Activated CD8-positive, alpha-beta memory T cell treated with anti-CD3 and anti-CD28 coated beads, Interleukin-2, amount 10 ng/mL, durations not matched to agents 7 days and 5 days (primary cell): ENCODE results near the gene C1QTNF12. TPM values are rescaled to one million over a fixed set of nuclear protein-coding genes. Genes with fewer than 3 reads are reported as not detected.
A peak's percentile ranks its signal among the peaks of the same experiment; 100 is the strongest.
"Not testable (repeated sequence)": the region's sequence is repeated elsewhere in the genome, so short reads cannot be mapped to it uniquely, and the experiment has no call there.

Source experiments
- ATAC-seq: fragments of 150-1000 bp; cut with Tn5 transposase; one replicate; pipeline ENCODE4 v1.10.0; 2021; ENCODE audit warnings: moderate library complexity
- CTCF ChIA-PET: fragments of 350-600 bp; sonication (Branson Sonifier 250); formaldehyde crosslinking; loops from one replicate; lab custom pipeline; 2021; ENCODE audit warnings: antibody characterized with exemption; lab: Charles Lee
- DNase-seq: peaks from one replicate; pipeline ENCODE4 v3.0.0-alpha.2; 2020
- H3K27ac Mint-ChIP-seq: one replicate; pipeline ENCODE4 v1.8.0; 2021; ENCODE audit warnings: mild to moderate bottlenecking, mixed read lengths
- H3K27me3 Mint-ChIP-seq: one replicate; pipeline ENCODE4 v1.8.0; 2021; ENCODE audit warnings: mixed read lengths
- H3K36me3 Mint-ChIP-seq: one replicate; pipeline ENCODE4 v1.8.0; 2021; ENCODE audit warnings: mild to moderate bottlenecking, mixed read lengths
- H3K4me1 Mint-ChIP-seq: one replicate; pipeline ENCODE4 v1.8.0; 2021; ENCODE audit warnings: mixed read lengths
- H3K4me3 Mint-ChIP-seq: one replicate; pipeline ENCODE4 v1.8.0; 2021; ENCODE audit warnings: mild to moderate bottlenecking, moderate library complexity, mixed read lengths
- H3K9me3 Mint-ChIP-seq: one replicate; pipeline ENCODE4 v1.8.0; 2022; ENCODE audit warnings: low read depth, mixed read lengths
- total RNA-seq, 2 experiments: library from RNA; stranded (reverse); gene quantifications; one replicate each; pipeline ENCODE4 v1.2.3, GENCODE V29; 2021

The C1QTNF12 gene
- total RNA-seq, 2 experiments from 2014 or later, result 2.0 to 2.6 TPM

GRCh38 chr1:1260843-1261560, 14.5 kb upstream of the C1QTNF12 start:
- Mint-ChIP-seq H3K27me3 (no peaks in the 10 kb centered on the region), H3K27ac (no peak overlapping the region), H3K4me1 (peaks cover 8% of the 10 kb centered on the region), H3K36me3 (peaks cover 39% of the 10 kb centered on the region), H3K4me3 (no peak overlapping the region), H3K9me3 (no peaks in the 10 kb centered on the region)
- CTCF ChIA-PET, result interaction anchor here (0.8 to 1.7 kb wide), 2 partner anchors 9 to 139 kb away, joined by 3 to 9 read pairs; no protein-coding TSS in a partner anchor
- ATAC-seq (no peak), DNase-seq (no peak)

DNA sequence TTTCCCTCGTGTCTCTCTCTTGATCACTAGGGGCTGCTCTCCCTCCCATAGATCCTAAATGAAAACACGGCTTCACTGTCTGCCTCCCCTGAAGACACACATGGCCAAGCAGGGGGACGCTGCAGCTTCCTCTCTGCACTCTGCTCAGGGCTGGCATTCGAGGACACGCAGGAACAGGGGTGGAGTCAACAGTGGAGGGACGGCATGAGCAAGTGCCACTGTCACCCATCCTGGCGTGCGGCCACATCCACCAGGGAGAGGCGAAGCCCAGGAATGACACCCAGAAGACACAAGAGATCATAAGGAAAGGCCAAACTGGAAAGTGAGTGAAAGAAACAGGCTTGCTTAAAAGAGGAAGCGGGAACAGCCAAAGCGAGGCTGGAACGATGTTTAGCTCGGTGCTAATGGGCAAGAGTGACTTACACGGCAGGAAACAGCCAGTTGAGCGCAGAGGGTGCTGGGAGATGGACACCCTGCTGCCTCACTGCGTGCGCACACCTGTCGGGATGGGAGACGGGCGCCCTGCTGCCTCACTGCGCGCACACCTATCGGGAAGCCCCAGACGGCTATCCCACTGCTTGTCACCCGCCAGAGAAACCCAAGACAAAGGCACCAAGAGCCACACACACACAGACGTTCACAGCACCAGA, 13.6 kb upstream of the C1QTNF12 start:
- Mint-ChIP-seq H3K27me3 (no peaks in the 10 kb centered on the region), H3K36me3 (peaks cover 38% of the 10 kb centered on the region), H3K4me3 (no peak overlapping the region), H3K4me1 (peaks cover 10% of the 10 kb centered on the region), H3K9me3 (no peaks in the 10 kb centered on the region), H3K27ac (no peak overlapping the region)
- CTCF ChIA-PET, result interaction anchor here (0.7 to 1.7 kb wide), 2 partner anchors 9 to 138 kb away, joined by 3 to 9 read pairs; no protein-coding TSS in a partner anchor
- DNase-seq (no peak), ATAC-seq (no peak)

DNA sequence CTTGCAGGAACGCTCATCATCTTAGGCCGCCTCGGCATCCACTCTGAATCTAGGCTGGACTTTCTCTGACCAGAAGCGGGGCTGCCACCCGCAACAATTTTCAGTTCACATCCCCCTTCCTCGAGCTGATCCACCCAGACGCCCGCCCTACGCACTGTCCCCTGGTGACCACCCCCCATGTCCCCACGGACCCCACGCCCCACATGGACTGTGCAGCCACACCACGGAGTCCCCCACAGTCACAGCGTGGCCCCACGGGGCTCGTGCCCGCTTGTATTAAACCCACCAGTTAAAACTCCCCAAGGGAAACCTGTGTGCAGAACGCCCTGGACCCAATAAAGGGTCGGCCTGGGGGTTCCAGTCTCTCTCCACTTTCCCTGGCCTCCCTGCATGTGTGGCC, 13.0 kb upstream of the C1QTNF12 start:
- DNase-seq, result no peak

DNA sequence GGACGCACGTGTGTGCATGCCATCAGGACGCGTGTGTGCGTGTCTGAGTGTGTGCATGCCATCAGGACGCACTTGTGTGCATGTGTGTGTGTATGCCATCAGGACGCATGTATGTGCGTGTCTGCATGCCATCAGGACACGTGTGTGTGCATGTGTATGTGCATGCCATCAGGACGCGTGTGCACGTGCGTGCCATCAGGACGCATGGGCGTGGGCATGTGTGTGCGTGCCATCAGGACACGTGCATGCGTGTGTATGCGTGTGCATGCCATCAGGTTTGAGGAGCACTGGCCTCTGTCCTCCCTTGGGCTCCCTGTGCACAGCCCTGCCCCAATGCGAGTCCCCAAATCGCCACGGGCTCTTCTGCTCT, 12.6 kb upstream of the C1QTNF12 start:
- DNase-seq (no peak), ATAC-seq (no peak)
- peaks cover 10% of the 10 kb centered on the region for H3K4me1 Mint-ChIP-seq
- H3K9me3 Mint-ChIP-seq, result no peaks in the 10 kb centered on the region
- H3K27ac Mint-ChIP-seq, result no peak overlapping the region
- H3K36me3 Mint-ChIP-seq, result peaks cover 37% of the 10 kb centered on the region
- CTCF ChIA-PET, result no interaction called here
- no peaks in the 10 kb centered on the region for H3K27me3 Mint-ChIP-seq
- H3K4me3 Mint-ChIP-seq, result no peak overlapping the region

More for the DNA sequence above, 13.0 kb upstream of the C1QTNF12 start:
- ATAC-seq, result no peak
- Mint-ChIP-seq H3K27ac (no peak overlapping the region), H3K4me3 (no peak overlapping the region), H3K36me3 (peaks cover 37% of the 10 kb centered on the region), H3K4me1 (peaks cover 10% of the 10 kb centered on the region), H3K27me3 (no peaks in the 10 kb centered on the region), H3K9me3 (no peaks in the 10 kb centered on the region)
- CTCF ChIA-PET, result interaction anchor here (0.7 kb wide), 1 partner anchor 9 kb away, joined by 3 read pairs; no protein-coding TSS in a partner anchor

- peaks cover 32% of the 10 kb centered on the region for H3K36me3 Mint-ChIP-seq
- no peak overlapping the region for H3K27ac Mint-ChIP-seq
- H3K27me3 Mint-ChIP-seq, result no peaks in the 10 kb centered on the region
- H3K4me3 Mint-ChIP-seq, result no peak overlapping the region
- ATAC-seq, result no peak
- CTCF ChIA-PET, result interaction anchor here (0.7 kb wide), 2 partner anchors 48 to 98 kb away, joined by 4 to 5 read pairs; no protein-coding TSS in a partner anchor
- H3K4me1 Mint-ChIP-seq, result peaks cover 10% of the 10 kb centered on the region
- DNase-seq, result no peak
- no peaks in the 10 kb centered on the region for H3K9me3 Mint-ChIP-seq
Measured at GRCh38 chr1:1256956-1257871, 10.7 kb upstream of the C1QTNF12 start.

- H3K27ac Mint-ChIP-seq, result no peak overlapping the region
- peaks cover 27% of the 10 kb centered on the region for H3K36me3 Mint-ChIP-seq
- CTCF ChIA-PET, result no interaction called here
- H3K27me3 Mint-ChIP-seq, result no peaks in the 10 kb centered on the region
- H3K4me3 Mint-ChIP-seq, result no peak overlapping the region
- no peaks in the 10 kb centered on the region for H3K9me3 Mint-ChIP-seq
- ATAC-seq, result no peak
- DNase-seq, result no peak
- peaks cover 11% of the 10 kb centered on the region for H3K4me1 Mint-ChIP-seq
Measured at GRCh38 chr1:1255611-1256010, 9.1 kb upstream of the C1QTNF12 start.

- Mint-ChIP-seq H3K4me1 (peaks cover 15% of the 10 kb centered on the region), H3K27ac (no peak overlapping the region), H3K9me3 (no peaks in the 10 kb centered on the region), H3K4me3 (no peak overlapping the region), H3K27me3 (no peaks in the 10 kb centered on the region), H3K36me3 (peaks cover 26% of the 10 kb centered on the region)
- DNase-seq, result no peak
- CTCF ChIA-PET, result no interaction called here
- no peak for ATAC-seq
Measured at GRCh38 chr1:1255078-1255477, 8.6 kb upstream of the C1QTNF12 start.

- Mint-ChIP-seq H3K4me3 (no peak overlapping the region), H3K9me3 (no peaks in the 10 kb centered on the region), H3K27ac (no peak overlapping the region), H3K4me1 (peaks cover 17% of the 10 kb centered on the region), H3K36me3 (peaks cover 22% of the 10 kb centered on the region), H3K27me3 (no peaks in the 10 kb centered on the region)
- no peak for DNase-seq
- CTCF ChIA-PET, result no interaction called here
- no peak for ATAC-seq
Measured at GRCh38 chr1:1254667-1254998, 8.1 kb upstream of the C1QTNF12 start.

GRCh38 chr1:1253972-1254666, 7.6 kb upstream of the C1QTNF12 start:
- Mint-ChIP-seq H3K9me3 (no peaks in the 10 kb centered on the region), H3K4me1 (peaks cover 18% of the 10 kb centered on the region), H3K36me3 (peaks cover 19% of the 10 kb centered on the region), H3K27me3 (no peaks in the 10 kb centered on the region), H3K4me3 (no peak overlapping the region), H3K27ac (no peak overlapping the region)
- CTCF ChIA-PET, result no interaction called here
- ATAC-seq, result no peak
- DNase-seq, result no peak

GRCh38 chr1:1253314-1253713, 6.8 kb upstream of the C1QTNF12 start:
- Mint-ChIP-seq H3K27ac (no peak overlapping the region), H3K4me1 (peaks cover 18% of the 10 kb centered on the region), H3K36me3 (peaks cover 19% of the 10 kb centered on the region), H3K27me3 (no peaks in the 10 kb centered on the region), H3K9me3 (no peaks in the 10 kb centered on the region), H3K4me3 (no peak overlapping the region)
- CTCF ChIA-PET, result no interaction called here
- no peak for DNase-seq
- ATAC-seq, result no peak

GRCh38 chr1:1250786-1251284, 4.3 kb upstream of the C1QTNF12 start:
- Mint-ChIP-seq H3K9me3 (no peaks in the 10 kb centered on the region), H3K4me3 (no peak overlapping the region), H3K4me1 (peaks cover 14% of the 10 kb centered on the region), H3K36me3 (peaks cover 13% of the 10 kb centered on the region), H3K27ac (peak overlapping the region; percentile 81), H3K27me3 (peaks cover 3% of the 10 kb centered on the region)
- CTCF ChIA-PET, result interaction anchor here (0.7 to 1.8 kb wide), 13 partner anchors 9 to 266 kb away, joined by 3 to 46 read pairs (median 4); partner anchors contain the start of genes C1orf159, SDF4 and UBE2J2
- peak; percentile 97 for ATAC-seq
- DNase-seq, result peak; percentile 88

DNA sequence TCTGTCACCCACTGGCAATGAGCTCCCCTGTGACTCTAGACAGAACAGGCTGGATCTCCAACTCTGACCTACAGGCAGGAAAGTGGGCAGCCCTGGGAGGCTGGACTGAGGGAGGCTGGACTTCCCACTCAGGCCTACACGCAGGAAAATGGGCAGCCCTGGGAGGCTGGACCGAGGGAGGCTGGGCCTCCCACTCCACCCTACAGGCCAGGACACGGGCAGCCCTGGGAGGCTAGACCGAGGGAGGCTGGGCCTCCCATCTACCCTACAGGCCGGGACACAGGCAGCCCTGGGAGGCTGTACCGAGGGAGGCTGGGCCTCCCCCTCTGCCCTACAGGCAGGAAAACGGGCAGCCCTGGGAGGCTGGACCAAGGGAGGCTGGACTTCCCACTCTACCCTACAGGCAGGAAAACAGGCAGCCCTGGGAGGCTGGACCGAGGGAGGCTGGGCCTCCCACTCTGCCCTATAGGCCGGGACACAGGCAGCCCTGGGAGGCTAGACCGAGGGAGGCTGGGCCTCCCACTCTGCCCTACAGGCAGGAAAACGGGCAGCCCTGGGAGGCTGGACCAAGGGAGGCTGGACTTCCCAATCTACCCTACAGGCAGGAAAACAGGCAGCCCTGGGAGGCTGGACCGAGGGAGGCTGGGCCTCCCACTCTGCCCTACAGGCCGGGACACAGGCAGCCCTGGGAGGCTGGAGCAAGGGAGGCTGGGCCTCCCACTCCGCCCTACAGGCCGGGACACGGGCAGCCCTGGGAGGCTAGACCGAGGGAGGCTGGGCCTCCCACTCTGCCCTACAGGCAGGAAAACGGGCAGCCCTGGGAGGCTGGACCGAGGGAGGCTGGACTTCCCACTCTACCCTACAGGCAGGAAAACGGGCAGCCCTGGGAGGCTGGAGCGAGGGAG, 1.7 kb upstream of the C1QTNF12 start:
- H3K4me3 Mint-ChIP-seq, result not testable (repeated sequence)

More for the DNA sequence above, 1.7 kb upstream of the C1QTNF12 start:
- H3K27me3 Mint-ChIP-seq, ATAC-seq, H3K27ac Mint-ChIP-seq, H3K36me3 Mint-ChIP-seq, CTCF ChIA-PET, DNase-seq, H3K9me3 Mint-ChIP-seq: not testable (repeated sequence)
- peaks cover 14% of the 10 kb centered on the region for H3K4me1 Mint-ChIP-seq
